Neural cell (in vitro differentiated cells): Measurements from ENCODE around the gene CEP128. TPM values are rescaled to one million over a fixed set of nuclear protein-coding genes. Genes with fewer than 3 reads are reported as not detected.

ENCODE experiments used
- polyA plus RNA-seq: library from polyadenylated mRNA; depleted of rRNA; stranded (reverse); fragments of >200 nt; gene quantifications from 2 replicates; pipeline ENCODE4 v1.2.3, GENCODE V29; 2014
- small RNA-seq, 3 experiments: library from RNA; depleted of rRNA; stranded (forward); fragments of <200 nt; gene quantifications; one replicate each; pipeline ENCODE3, GENCODE V24; 2012
- TF ChIP-seq, protein P1 (sequence below): fragments of 450-650 bp; IDR thresholded peaks from 2 replicates; pipeline ENCODE4 v1.5.1; 2014; ENCODE audit warnings: antibody characterized with exemption, mild to moderate bottlenecking, moderate library complexity; ENCODE audit not compliant: poor library complexity, severe bottlenecking

Gene CEP128
- polyA plus RNA-seq, 1 donor from 2014 or later = 5.5 TPM

DNA sequence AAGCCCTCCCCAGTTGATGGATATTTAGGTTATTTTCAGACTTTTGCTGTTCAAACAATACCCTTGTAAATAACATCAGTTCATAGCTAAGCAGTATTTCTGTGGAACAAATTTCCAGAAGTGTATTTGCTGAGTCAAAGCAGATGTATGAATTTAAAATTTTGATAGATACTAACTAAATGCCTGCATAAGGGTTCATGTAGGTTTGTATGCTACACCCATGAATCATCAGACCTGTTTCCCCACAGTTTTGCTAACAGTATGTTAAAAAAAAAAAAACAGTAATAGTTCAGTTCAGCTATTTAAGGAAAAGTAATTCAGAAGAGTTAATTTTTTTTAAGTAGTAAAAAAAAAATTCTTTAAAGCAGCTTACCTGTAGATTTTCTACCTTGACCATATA is 494.1 kb downstream of the CEP128 start (continued):
- TF ChIP-seq, protein P1, sequence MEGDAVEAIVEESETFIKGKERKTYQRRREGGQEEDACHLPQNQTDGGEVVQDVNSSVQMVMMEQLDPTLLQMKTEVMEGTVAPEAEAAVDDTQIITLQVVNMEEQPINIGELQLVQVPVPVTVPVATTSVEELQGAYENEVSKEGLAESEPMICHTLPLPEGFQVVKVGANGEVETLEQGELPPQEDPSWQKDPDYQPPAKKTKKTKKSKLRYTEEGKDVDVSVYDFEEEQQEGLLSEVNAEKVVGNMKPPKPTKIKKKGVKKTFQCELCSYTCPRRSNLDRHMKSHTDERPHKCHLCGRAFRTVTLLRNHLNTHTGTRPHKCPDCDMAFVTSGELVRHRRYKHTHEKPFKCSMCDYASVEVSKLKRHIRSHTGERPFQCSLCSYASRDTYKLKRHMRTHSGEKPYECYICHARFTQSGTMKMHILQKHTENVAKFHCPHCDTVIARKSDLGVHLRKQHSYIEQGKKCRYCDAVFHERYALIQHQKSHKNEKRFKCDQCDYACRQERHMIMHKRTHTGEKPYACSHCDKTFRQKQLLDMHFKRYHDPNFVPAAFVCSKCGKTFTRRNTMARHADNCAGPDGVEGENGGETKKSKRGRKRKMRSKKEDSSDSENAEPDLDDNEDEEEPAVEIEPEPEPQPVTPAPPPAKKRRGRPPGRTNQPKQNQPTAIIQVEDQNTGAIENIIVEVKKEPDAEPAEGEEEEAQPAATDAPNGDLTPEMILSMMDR = no peak

Small RNA genes within 50 kb of the gene (small RNA-seq; reads per million reads assigned to genes)
- gene AC022404.1 = 0 reads per million in 3 experiments

Other genes starting within 250 kb of the CEP128 start
- not detected in 2 replicates for gene TSHR, start 13.9 kb upstream of the CEP128 start, polyA plus RNA-seq